Stimulated activated CD4-positive, alpha-beta T cell treated with anti-CD3 and anti-CD28 coated beads, Interleukin-15, amount 100 ng/mL, for 1 hour (primary cell): Measurements from ENCODE around the gene FN3K.
"Not testable (repeated sequence)": the region's sequence is repeated elsewhere in the genome, so short reads cannot be mapped to it uniquely, and the experiment has no call there.

Experiments
- DNase-seq, 2 donors: peaks; one replicate each; pipeline ENCODE4 v3.0.0-alpha.2; 2020; ENCODE audit warnings: low read depth in 1 of 2, low spot score in 1 of 2

FN3K gene

GRCh38 chr17:82772026-82772425, 36.6 kb downstream of the FN3K start:
- DNase-seq = no peak

DNA sequence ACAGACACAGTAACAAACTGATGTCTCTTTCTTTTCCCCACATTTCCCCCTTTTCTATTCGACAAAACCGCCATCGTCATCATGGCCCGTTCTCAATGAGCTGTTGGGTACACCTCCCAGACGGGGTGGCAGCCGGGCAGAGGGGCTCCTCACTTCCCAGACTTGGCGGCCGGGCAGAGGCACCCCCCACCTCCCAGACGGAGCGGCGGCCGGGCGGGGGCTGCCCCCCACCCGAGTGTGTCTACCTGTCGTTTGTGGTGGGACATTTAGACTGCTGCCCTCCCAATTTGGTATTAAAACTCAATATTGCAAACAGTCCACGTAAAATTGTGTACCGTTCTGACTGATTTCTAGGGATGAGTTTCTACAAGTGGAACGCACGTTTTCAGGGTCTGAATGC, 39.0 kb downstream of the FN3K start:
- not testable (repeated sequence) for DNase-seq

- DNase-seq = peak in 1 of 2 donors; percentile 28
These were observed 39.8 kb downstream of the FN3K start for GRCh38 chr17:82775001-82775823.

- DNase-seq = no peak
These were observed 41.0 kb downstream of the FN3K start for GRCh38 chr17:82776454-82776853.

DNA sequence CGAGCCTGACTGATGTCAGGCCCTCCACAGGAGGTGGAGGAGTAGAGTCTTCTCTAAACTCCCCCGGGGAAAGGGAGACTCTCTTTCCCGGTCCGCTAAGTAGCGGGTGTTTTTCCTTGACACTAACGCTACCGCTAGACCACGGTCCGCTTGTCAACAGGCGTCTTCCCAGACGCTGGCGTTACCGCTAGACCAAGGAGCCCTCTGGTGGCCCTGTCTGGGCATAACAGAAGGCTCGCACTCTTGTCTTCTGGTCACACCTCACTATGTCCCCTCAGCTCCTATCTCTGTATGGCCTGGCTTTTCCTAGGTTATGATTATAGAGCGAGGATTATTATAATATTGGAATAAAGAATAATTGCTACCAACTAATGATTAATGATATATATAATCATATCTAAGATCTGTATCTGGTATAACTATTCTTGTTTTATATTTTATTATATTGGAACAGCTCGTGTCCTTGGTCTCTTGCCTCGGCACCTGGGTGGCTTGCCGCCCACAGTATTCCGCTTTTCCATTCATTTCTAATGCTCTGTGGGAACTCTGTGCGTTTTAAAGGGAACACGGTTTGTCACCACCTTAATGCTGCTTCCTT, 42.5 kb downstream of the FN3K start:
- not testable (repeated sequence) for DNase-seq

DNA sequence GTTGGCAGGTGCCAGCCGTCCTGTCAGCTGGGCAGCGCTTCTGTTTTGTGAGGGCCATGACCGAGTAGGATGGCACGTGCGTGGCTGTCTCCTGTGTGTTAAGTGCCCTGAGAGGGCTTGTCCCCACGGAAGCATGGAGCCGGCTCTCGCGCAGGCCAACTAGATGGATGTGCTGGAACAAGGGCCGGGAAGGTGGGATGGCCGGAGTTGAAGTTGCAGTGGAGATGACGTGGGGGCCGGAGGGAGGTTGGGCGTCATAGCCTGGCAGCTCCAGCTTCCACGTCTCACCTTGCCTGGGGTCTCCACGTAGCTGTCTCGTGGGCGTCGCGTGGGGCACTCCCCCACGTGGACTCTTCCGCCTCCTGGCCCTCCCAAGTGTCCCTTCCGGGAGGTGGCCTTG, 44.1 kb downstream of the FN3K start:
- DNase-seq = no peak

- no peak for DNase-seq
These were observed 44.8 kb downstream of the FN3K start for GRCh38 chr17:82780195-82780594.

DNA sequence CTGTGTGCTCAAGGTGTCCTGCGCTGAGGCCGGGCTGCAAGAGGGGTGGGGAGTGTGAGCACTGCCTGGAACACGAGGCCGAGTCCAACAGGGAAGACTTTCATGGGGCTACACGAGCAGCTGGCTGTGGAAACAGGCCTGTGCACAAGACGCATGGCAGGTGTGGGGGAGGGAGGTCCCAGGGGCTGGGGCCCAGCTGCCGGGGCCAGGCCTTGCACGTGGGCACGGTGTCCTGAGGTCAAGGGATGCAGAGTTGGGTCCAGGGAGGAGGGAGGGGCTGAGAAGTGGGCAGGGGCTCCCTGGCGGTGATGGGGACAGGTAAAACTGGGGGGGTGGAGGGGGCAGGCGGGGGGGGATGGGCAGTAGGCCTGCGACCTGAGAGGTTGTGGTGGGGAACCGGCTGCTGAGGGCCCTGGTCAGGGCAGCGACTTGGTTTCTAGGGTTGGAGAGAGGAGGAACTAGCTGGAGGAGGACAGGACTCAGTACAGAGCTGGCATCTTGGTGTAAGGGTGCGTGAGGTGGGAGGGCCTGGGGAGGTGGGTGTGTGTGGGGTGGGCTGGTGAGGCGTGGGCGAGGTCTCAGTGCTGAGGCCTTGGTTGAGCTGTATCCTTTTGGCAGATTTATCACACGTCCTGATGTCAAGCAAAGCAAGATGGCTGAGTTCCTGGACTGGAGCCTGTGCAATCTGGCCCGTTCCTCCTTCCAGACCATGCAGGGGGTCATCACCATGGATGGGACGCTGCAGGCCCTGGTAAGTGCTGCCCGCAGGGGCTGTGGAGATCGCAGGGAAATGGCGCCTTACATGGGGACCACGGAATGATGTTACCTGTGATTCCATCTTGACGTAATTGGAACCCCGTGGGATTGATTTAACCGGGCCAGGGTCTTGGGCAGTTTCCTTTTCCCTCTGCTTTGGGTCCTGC, 45.8 kb downstream of the FN3K start:
- DNase-seq = no peak

- peak; percentile 73 to 77 for DNase-seq
These were observed 46.5 kb downstream of the FN3K start for GRCh38 chr17:82781894-82782274.

- DNase-seq = no peak
These were observed 47.3 kb downstream of the FN3K start for GRCh38 chr17:82782657-82783207.

DNA sequence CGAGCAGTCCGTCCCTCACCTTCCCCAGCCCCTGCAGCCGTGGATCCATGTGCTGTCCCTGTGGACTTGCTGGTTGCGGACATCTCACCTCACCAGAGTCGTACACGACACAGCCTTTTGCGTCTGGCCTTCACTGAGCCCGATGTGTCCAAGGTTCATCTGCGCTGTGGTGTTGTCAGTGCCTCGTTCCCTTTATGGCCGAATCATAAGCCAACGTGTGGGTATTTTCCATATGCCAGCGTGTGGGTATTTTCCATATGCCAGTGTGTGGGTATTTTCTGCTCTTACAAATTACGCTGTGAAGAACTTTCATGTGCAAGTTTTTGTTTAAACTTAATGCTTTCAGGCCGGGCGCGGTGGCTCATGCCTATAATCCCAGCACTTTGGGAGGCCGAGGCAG, 48.1 kb downstream of the FN3K start:
- no peak for DNase-seq

DNA sequence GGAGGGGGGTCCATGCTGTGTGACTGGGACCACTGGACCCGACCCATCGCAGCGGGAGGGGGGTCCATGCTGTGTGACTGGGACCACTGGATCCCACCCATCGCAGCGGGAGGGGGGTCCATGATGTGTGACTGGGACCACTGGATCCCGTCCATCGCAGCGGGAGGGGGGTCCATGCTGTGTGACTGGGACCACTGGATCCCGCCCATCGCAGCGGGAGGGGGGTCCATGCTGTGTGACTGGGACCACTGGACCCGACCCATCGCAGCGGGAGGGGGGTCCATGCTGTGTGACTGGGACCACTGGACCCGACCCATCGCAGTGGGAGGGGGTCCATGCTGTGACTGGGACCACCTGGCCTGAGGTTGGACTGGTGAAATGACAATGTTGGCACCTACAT, 50.2 kb downstream of the FN3K start:
- DNase-seq = not testable (repeated sequence)

- no peak for DNase-seq
These were observed 51.0 kb downstream of the FN3K start for GRCh38 chr17:82786427-82786826.

DNA sequence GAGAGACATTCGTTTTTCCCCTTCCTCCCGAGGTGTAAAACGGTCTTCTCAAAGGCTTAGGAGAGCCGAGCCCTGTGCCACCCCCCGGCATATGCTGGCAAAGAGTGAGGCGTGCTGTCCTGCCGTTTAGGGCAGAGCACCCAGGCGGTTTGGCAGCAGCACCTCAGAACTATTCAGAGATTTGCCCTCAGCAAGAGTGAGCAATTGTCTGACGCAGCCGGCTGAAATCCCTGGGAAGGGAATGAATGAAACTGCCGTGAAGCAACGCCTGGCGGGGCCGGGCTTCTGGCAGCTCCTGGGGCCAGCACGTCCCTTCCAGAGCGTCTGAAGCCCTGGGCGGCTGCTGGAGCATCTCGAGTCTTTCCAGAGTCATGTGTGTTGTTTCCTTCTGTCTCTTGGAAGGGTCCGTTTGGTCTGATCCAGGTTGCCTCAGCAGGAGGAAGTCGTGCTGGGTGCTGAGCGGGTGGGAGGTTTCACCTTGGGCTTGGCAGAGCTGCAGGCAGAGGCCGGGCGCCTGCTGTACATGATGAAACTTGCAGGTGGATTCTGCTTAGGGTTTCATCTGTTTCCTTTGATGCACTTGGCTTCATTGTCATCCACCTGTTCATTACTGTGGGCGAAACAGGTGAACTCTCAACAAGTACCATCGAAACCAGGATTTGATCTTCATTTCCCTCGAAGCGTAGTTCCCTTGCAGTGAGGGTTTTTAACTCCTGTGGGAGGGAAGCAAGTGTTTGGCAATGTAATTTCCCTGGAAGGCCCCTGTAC, 51.9 kb downstream of the FN3K start:
- no peak for DNase-seq

- DNase-seq = no peak
These were observed 53.0 kb downstream of the FN3K start for GRCh38 chr17:82788206-82789001.

- no peak for DNase-seq
These were observed 53.7 kb downstream of the FN3K start for GRCh38 chr17:82789051-82789592.

DNA sequence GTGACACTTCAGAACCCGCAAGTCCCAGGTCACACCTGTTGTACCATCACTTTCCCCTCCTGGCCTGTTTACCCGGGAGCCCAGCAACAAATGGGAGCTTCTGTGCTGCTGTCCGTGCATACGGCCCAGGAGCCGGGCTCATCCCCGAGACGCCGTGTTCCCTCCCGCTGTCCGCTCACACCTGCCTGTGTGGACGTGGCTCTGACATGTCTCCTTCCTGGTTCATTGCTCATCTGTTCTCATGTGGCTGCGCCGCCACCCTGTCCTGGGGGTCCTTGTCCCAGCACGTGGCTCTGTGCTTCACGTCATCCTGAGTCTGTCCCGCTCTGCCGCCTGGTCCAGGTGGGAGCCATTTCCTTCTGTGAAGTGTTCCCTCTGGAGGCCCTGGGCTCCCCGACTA, 54.4 kb downstream of the FN3K start:
- no peak for DNase-seq

DNA sequence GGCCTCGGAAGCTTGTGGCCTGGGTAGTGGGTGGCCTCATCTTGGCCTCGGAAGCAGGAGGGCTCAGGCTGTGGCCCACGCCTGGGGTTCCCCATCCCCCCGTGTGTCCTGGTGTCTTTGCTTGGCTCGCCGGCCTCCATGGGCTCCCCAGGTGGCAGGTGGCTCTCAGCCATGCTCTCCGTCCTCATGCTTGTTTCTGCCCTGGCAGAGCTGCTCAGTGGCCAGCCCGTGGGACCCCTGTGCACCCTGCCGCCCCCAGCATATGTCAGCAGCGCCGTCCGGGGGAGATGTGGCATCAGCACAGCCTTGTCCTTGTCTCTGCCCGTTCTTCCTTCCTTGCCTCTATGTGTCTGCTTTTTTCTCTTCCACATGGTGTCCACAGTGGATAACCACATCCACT, 55.0 kb downstream of the FN3K start:
- DNase-seq = no peak

DNA sequence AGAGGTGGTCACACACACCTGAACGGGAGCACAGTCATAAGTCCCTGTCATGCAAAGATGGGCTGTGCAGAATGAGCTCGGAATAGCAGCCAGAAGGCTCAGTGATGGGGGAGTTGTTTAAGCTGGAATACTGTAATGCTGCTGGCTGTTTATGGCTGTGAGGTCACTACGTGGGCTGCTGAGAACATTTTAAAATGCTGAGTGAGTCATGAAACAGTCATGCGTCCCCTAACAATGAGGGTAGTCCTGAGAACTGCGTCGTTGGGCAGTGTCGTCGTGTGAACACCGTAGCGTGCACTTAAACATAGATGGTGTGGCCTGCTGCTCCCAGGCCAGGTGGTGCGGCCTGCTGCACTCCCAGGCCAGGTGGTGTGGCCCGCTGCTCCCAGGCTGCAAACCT, 56.1 kb downstream of the FN3K start:
- DNase-seq = no peak
